Keratinocyte (primary cell): ENCODE results near the gene EGFL8.

ENCODE experiments used
- CTCF ChIP-seq, 3 experiments: IDR thresholded peaks in 1 of 3; conservative IDR thresholded peaks in 1 of 3; optimal IDR thresholded peaks in 1 of 3; 2 replicates in 2 of 3; 3 replicates in 1 of 3; pipeline versions ENCODE3 to v1.5.1; 2011; ENCODE audit warnings: low read length in 3 of 3, mild to moderate bottlenecking in 3 of 3, moderate library complexity in 2 of 3, control low read depth in 1 of 3, inconsistent platforms in 1 of 3; ENCODE audit not compliant: insufficient read depth in 2 of 3; ENCODE audit errors: extremely low read depth in 1 of 3
- EZH2 ChIP-seq: IDR thresholded peaks from one replicate; pipeline ENCODE4 v1.6.1; 2012; ENCODE audit warnings: inconsistent platforms, mild to moderate bottlenecking, low read length, moderate library complexity

- TF ChIP-seq EZH2 (no peak), CTCF (optimal IDR thresholded peaks at IDR 0.05 in 1 of 3, IDR thresholded peaks at IDR 0.05 in 1 of 3, conservative IDR thresholded peaks at IDR 0.05 in 1 of 3; ENCODE audit: extremely low read depth in 1 of 3, insufficient read depth in 2 of 3, low read length in 3 of 3) (peak in 2 of 3 experiments; percentile 16 to 65)
Observed at GRCh38 chr6:32195652-32195901, 31.2 kb downstream of the EGFL8 start.
